IMR-90 (cell line): ENCODE results near the gene ABHD17C.

ENCODE experiments used
- BHLHE40 ChIP-seq: fragments of 150-350 bp; IDR thresholded peaks from 2 replicates; pipeline ENCODE4 v1.6.1; 2016; ENCODE audit warnings: mild to moderate bottlenecking, low read depth, low read length
- CTCF ChIP-seq: conservative IDR thresholded peaks from 2 replicates; pipeline ENCODE4 v1.5.1; 2012; ENCODE audit warnings: mild to moderate bottlenecking, low read depth, low read length, improper control_type of control experiment
- ELK1 ChIP-seq: fragments of 150-350 bp; IDR thresholded peaks from 2 replicates; pipeline ENCODE4 v1.6.1; 2016; ENCODE audit warnings: low read depth, mild to moderate bottlenecking, low read length, moderate library complexity, borderline replicate concordance
- POLR2A ChIP-seq: IDR thresholded peaks from 2 replicates; pipeline ENCODE4 v1.6.1; 2012; ENCODE audit warnings: mild to moderate bottlenecking, low read depth, low read length
- RAD21 ChIP-seq: IDR thresholded peaks from 2 replicates; pipeline ENCODE4 v1.6.1; 2012; ENCODE audit warnings: low read length, improper control_type of control experiment
- RFX5 ChIP-seq: IDR thresholded peaks from 2 replicates; pipeline ENCODE4 v1.8.0; 2012; ENCODE audit warnings: low read depth, mild to moderate bottlenecking, low read length, moderate library complexity
- SMC3 ChIP-seq: fragments of 150-350 bp; IDR thresholded peaks from 2 replicates; pipeline ENCODE4 v1.6.1; 2016; ENCODE audit warnings: low read depth, mild to moderate bottlenecking, antibody characterized with exemption, low read length, moderate library complexity
- USF2 ChIP-seq: fragments of 150-350 bp; IDR thresholded peaks from 2 replicates; pipeline ENCODE4 v1.6.1; 2017; ENCODE audit warnings: mild to moderate bottlenecking, antibody characterized with exemption, low read length, low read depth

- TF ChIP-seq CTCF, result no peak
- no peak for TF ChIP-seq SMC3
- no peak for TF ChIP-seq RAD21
- TF ChIP-seq ELK1, result no peak
- TF ChIP-seq POLR2A, result no peak
- no peak for TF ChIP-seq RFX5
- TF ChIP-seq USF2, result no peak
- TF ChIP-seq BHLHE40, result no peak
Observed at GRCh38 chr15:80703081-80703480, 8.0 kb downstream of the ABHD17C start.
